ENCODE measurements around the gene TSPAN19. TPM values are rescaled to one million over a fixed set of nuclear protein-coding genes. Genes with fewer than 3 reads are reported as not detected.
A peak's percentile ranks its signal among the peaks of the same experiment; 100 is the strongest.

TSPAN19 gene
- total RNA-seq, 1 experiment from 2014 or later: not detected

GRCh38 chr12:84974155-84974815 is 61.8 kb downstream of the TSPAN19 start:
- Histone ChIP-seq H3K23ac (ENCODE audit: insufficient read length, low read depth, low read length) (no peak overlapping the region), H2AK5ac (ENCODE audit: insufficient read length, low read length) (no peak overlapping the region), H4K91ac (ENCODE audit: insufficient read length, low read depth, low read length) (no peak overlapping the region), H3K18ac (ENCODE audit: insufficient read length, low read depth, low read length) (no peak overlapping the region), H2BK5ac (ENCODE audit: insufficient read length, low read length) (no peak overlapping the region), H4K5ac (ENCODE audit: insufficient read length, low read depth, low read length) (no peak overlapping the region), H3K56ac (ENCODE audit: insufficient read length, low read depth, low read length) (no peak overlapping the region), H4K20me1 (ENCODE audit: control insufficient read depth, insufficient read depth, insufficient read length) (no peaks in the 10 kb centered on the region), H3K27ac (ENCODE audit: insufficient read length, low read depth, low read length) (no peak overlapping the region), H3K4me2 (ENCODE audit: insufficient read depth, insufficient read length, low read length) (no peak overlapping the region), H3K9ac (ENCODE audit: extremely low read depth, insufficient read length, low read length) (no peak overlapping the region), H2BK15ac (ENCODE audit: low read depth, low read length) (no peak overlapping the region), H2BK120ac (ENCODE audit: low read depth, low read length, poor library complexity, severe bottlenecking) (no peak overlapping the region), H4K8ac (replicated peaks; ENCODE audit: insufficient read length, low read depth, low read length) (no peak overlapping the region), H2BK20ac (ENCODE audit: low read depth, low read length, poor library complexity, severe bottlenecking) (no peak overlapping the region), H3K27me3 (ENCODE audit: insufficient read depth, low read length) (no peaks in the 10 kb centered on the region), H2AFZ (ENCODE audit: low read length) (no peak overlapping the region), H3K14ac (ENCODE audit: insufficient read depth, low read length) (no peak overlapping the region), H2BK12ac (ENCODE audit: insufficient read length, low read depth, low read length) (no peak overlapping the region), H3K79me2 (ENCODE audit: insufficient read depth, low read length) (no peaks in the 10 kb centered on the region), H3K9me3 (ENCODE audit: control insufficient read depth, low read depth, low read length) (no peaks in the 10 kb centered on the region), H3K4ac (ENCODE audit: low read depth, low read length) (no peak overlapping the region), H3K23me2 (ENCODE audit: insufficient read length, low read depth, low read length, poor library complexity, severe bottlenecking) (no peaks in the 10 kb centered on the region), H3K79me1 (ENCODE audit: insufficient read depth, low read depth, low read length, poor library complexity, severe bottlenecking) (no peaks in the 10 kb centered on the region), H3T11ph (ENCODE audit: low read length) (no peak overlapping the region), H3K4me1 (ENCODE audit: insufficient read depth, low read length) (no peaks in the 10 kb centered on the region)
- Mint-ChIP-seq H3K36me3 (ENCODE audit: insufficient read depth in 1 of 3, low read depth in 3 of 3) (no peaks in the 10 kb centered on the region), H3K27ac (no peak overlapping the region), H3K27me3 (ENCODE audit: low read depth) (no peaks in the 10 kb centered on the region), H3K4me3 (no peak overlapping the region), H3K9me3 (no peaks in the 10 kb centered on the region), H3K4me1 (peaks cover 11 to 13% of the 10 kb centered on the region in 2 experiments)
- 0 out of 3 replicates have a peak, but pooled peaks have one; percentile 10 for TF ChIP-seq CTCF (conservative IDR thresholded peaks at IDR 0.05)
- DNase-seq: no peak
- WGBS (ENCODE audit: extremely low coverage, insufficient read length, low lambda C conversion rate): no CpG with 5 or more reads among the region's 2 CpGs
